Activated CD4-positive, alpha-beta T cell treated with anti-CD3 and anti-CD28 coated beads, Interleukin-2, amount 50 U/mL, for 16 hours (primary cell): ENCODE results near the gene SWSAP1.

Experiments used
- DNase-seq: peaks from one replicate; pipeline ENCODE4 v3.0.0-alpha.2; 2020

SWSAP1 gene

DNA sequence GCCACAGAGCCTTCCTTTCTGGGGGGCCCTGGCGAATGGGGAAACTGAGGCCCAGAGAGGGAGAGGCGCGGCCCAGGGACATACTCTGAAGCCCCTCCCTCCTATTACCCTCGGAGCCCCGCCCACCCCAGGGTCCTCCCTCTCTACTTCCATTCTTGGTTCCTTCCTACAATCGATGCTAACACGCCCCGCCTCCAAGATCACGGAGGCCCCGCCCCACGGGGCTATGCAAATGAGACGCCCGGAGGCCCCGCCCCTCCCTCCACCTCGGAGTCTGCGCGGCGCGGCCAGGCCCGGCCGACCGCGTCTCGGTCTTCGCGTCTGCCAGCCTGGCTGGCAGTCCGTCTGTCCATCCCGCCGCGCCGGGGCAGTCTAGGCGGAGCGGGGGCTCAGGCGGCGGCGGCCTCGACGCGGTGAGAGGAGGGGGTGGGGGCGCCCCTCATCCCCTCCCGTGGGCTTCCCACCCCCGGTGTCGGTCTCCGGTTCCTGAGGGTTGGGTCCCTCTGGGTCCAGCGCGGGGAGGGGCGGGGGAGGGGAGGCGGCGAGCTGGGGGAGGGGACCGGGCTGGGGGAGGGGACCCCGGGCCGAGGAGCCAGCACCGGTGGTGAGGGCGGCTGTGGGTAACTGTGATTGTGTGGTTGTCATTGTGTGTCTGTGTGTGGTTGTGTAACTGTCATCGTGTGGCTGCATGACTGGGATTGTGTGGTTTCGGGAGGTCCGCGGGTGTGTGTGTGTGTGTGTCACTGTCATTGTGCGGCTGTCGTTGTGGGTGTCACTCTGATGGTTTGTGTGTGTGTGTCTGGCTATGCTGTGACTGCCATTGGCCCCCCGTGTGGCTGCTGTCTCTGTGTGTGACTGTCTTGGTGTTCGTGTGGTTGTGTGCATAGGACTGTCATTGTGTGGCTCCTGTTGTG is 19.0 kb upstream of the SWSAP1 start, which contains the start of gene PLPPR2:
TSS of gene PLPPR2 (plus strand) at position 273 of the 914 bp plus-strand sequence. CDS start 2,242 bp downstream, outside the sequence.
- DNase-seq: peak; percentile 80

- DNase-seq: no peak
Measured at GRCh38 chr19:11356074-11356397, 18.4 kb upstream of the SWSAP1 start.

DNA sequence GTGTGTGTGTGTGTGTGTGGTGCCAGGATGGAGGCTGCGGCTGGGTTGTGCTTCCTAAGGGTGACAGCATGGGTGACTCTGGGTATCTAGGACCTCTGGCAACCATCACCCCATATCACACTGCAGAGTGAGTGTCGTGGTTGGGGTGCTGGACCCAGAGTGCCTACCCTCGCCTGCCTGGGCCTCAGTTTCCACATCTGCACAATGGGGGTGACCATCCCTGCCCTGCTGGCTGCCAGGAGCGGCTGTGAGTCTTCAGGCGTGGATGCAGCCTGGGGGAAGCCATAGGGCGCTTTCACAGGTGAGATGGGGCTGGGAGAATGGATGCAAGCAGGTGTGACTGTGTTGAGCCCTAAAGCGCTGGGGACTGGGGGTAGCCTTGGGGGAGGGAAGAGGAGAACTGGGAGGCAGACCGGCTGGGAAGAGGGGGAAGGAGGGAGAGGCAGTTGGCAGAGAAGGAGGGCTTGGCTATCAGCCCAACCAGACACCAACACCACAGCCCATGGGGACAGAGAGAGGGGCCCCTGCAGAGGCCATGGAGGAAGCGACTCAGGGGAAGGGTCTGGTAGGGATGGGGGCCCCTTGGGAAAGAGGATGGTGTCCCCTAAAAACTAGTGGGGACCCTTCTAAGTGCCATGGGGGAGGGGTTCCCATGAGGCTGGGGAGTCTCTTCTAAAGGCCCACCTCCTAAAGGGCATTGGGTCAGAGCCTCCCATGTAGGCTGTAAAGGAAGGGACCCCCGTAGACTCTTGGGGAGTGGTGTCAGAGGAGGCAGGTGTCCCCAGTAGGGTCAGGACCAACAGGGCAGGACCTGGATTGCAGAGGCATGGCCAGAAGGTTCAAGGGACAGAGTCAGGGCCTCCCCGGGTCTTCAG is 17.6 kb upstream of the SWSAP1 start:
- DNase-seq: no peak

DNA sequence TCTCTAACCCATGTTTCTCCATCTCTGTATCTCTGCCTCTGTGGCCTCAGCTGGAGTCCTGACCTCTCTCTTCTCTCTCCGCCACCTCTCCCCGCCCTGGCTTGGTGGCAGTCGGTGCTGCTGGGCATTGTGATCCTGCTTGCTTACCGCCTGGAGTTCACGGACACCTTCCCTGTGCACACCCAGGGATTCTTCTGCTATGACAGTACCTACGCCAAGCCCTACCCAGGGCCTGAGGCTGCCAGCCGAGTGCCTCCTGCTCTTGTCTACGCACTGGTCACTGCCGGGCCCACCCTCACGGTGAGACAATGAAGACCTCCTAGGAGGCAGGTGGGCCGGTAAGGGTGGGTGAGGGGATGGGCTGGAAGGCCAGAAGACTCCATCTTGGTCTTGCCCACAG is 15.0 kb upstream of the SWSAP1 start:
- no peak for DNase-seq

GRCh38 chr19:11361037-11361770 is 13.3 kb upstream of the SWSAP1 start:
- no peak for DNase-seq

GRCh38 chr19:11361771-11362731 is 12.4 kb upstream of the SWSAP1 start:
- no peak for DNase-seq

DNA sequence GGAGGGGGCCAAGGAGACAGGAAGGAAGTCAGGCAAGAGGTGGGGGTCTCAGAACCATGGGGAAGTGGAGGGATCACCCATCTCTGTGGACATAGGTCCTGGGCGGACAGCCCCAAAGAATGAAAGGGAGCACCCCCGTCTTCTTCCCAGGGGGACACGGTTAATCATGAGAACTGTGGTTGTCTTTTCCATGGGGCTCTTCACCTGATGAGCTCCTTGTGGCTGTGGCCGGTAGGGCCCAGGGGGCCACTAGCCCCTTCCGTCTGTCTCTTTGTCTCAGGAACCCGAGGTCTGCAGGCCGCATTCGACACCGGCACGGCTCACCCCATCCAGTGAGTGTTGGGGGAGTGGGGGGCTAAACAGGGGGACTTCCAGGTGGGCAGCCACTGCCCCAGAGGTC is 10.6 kb upstream of the SWSAP1 start:
- DNase-seq: no peak

DNA sequence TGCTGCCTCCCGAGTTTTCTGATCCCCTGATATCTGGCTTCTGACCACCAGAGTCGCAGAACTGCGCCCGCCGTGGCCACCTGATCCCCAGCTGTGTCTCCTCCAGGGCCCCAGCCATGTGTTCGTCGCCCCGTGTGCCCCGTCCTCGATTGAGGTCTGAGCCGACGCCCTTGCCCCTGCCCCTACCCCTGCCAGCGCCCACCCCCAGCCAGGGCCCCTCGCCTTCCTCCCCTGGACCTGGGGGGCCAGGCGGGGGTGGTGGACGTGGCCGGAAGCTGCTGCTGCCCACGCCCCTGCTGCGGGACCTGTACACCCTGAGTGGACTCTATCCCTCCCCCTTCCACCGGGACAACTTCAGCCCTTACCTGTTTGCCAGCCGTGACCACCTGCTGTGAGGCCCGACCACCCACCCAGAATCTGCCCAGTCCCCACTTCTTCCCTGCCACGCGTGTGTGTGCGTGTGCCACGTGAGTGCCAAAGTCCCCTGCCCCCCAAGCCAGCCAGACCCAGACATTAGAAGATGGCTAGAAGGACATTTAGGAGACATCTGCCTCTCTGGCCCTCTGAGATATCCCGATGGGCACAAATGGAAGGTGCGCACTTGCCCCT is 10.1 kb upstream of the SWSAP1 start:
- DNase-seq: no peak

- DNase-seq: no peak
Measured at GRCh38 chr19:11364935-11365334, 9.5 kb upstream of the SWSAP1 start.

DNA sequence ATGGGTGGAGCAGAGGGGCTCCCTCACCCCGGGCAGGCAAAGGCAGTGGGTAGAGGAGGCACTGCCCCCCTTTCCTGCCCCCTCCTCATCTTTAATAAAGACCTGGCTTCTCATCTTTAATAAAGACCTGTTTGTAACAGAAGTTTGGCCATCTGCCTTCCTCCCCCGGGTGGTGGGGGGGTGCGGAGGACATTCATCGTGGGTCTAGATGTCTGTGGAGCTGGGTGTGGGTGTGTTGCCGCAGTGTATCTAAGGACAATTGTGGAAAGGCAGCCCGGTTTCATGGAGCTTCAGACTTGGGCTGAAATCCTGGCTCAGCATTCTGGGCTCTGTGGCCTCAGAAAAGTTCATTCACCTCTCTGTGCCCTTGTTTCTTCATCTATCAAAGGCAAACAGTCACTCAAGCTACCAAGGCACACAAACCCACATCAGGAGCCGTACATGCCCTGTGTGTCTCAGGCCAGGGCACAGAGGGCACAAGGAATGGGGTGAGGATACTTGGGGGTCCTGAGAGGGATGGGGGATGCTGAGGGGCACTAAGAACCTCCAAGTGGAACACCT is 8.8 kb upstream of the SWSAP1 start:
- DNase-seq: no peak

DNA sequence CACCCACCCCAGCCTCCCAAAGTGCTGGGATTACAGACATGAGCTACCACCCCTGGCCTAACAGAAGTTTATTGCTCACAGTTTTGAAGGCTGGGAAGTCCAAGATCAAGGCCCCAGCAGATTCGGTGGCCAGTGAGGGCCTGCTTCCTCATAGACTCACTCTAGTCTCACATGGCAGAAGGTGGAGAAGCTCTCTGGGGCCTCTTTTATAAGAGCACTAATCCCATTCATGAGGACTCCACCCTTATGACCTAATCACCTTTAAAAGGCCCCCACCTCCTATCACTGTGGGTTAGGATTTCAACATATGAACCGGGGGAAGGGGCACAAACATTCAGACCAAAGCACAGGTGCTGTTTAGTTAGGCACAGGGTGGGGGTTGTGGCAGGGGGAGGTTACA is 6.9 kb upstream of the SWSAP1 start:
- no peak for DNase-seq

GRCh38 chr19:11370744-11371143 is 3.7 kb upstream of the SWSAP1 start:
- no peak for DNase-seq

- DNase-seq: no peak
Measured at GRCh38 chr19:11373166-11373884, 1.1 kb upstream of the SWSAP1 start.

GRCh38 chr19:11373885-11374432 is 507 bp upstream of the SWSAP1 start:
- DNase-seq: no peak

DNA sequence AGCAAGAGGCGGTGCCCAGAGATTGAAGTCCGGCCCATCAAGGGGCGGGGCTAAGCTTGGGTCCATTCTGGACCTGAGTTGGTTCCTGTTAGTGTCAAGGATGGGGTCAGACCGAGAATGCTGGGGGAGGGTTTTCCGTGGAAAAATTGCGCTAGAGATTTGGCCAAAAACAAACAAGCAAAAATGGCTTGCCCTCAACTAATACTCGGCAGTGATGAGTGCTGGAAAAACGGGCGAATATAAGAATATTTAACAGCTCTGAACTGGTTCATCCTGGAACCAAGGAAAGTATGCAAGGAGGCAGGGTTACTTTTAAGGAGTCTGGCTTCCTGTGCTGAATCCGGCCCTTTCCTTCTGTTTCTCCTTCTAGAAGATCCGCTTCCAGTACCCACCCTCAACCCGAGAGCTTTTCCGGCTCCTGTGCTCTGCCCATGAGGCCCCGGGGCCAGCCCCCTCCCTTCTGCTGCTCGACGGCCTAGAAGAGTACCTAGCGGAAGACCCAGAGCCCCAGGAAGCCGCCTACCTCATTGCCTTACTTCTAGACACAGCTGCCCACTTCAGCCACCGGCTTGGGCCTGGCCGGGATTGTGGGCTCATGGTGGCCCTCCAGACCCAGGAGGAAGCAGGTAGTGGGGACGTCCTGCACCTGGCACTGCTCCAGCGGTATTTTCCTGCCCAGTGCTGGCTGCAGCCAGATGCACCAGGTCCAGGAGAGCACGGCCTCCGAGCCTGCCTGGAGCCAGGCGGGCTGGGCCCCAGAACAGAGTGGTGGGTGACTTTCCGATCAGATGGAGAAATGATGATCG is 880 bp downstream of the SWSAP1 start:
- peak; percentile 85 for DNase-seq

DNA sequence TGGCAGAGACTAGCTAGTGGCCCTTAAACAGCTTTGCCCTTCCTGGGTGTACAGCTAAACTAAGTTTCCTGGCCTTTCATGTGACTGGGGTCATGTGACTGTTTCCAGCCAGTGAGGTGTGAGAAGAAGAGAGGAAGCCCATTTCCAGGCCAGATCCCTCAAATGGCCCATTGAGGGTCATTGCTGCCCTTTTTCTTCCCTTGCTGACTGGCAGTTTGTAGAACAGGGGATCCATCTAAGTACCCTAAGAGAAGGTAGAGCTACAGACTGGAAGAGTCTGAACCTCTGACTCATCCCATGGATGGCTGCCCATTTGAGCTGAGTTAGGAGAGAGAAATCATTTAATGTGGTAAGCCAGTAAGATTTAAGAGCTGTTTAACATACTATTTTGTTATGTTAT is 2.8 kb downstream of the SWSAP1 start:
- DNase-seq: peak; percentile 60

- DNase-seq: no peak
Measured at GRCh38 chr19:11377756-11378155, 3.3 kb downstream of the SWSAP1 start.

GRCh38 chr19:11378319-11379189 is 4.1 kb downstream of the SWSAP1 start:
- DNase-seq: no peak
